Activated CD4-positive, alpha-beta memory T cell treated with anti-CD3 and anti-CD28 coated beads, Interleukin-2, amount 10 ng/mL, durations not matched to agents 7 days and 5 days (primary cell): ENCODE data around the gene PPP2R5B. TPM values are rescaled to one million over a fixed set of nuclear protein-coding genes. Genes with fewer than 3 reads are reported as not detected.

Source experiments
- CTCF ChIA-PET: fragments of 350-600 bp; sonication (Branson Sonifier 250); formaldehyde crosslinking; loops from one replicate; lab custom pipeline; 2021; ENCODE audit warnings: antibody characterized with exemption, inconsistent platforms; lab: Charles Lee
- POLR2A ChIA-PET: fragments of 350-600 bp; sonication (Branson Sonifier 250); formaldehyde crosslinking; loops from one replicate; lab custom pipeline; 2021; ENCODE audit warnings: antibody characterized with exemption; lab: Charles Lee
- DNase-seq: peaks from one replicate; pipeline ENCODE4 v3.0.0-alpha.2; 2020
- H3K27ac Mint-ChIP-seq: one replicate; pipeline ENCODE4 v1.8.0; 2021; ENCODE audit warnings: mild to moderate bottlenecking, mixed read lengths
- H3K27me3 Mint-ChIP-seq: one replicate; pipeline ENCODE4 v1.8.0; 2021; ENCODE audit warnings: mixed read lengths
- H3K36me3 Mint-ChIP-seq: one replicate; pipeline ENCODE4 v1.8.0; 2021; ENCODE audit warnings: low read depth, mixed read lengths
- H3K4me1 Mint-ChIP-seq: one replicate; pipeline ENCODE4 v1.8.0; 2021; ENCODE audit warnings: mixed read lengths
- H3K4me3 Mint-ChIP-seq: one replicate; pipeline ENCODE4 v1.8.0; 2021; ENCODE audit warnings: mild to moderate bottlenecking, mixed read lengths
- H3K9me3 Mint-ChIP-seq: one replicate; pipeline ENCODE4 v1.8.0; 2021; ENCODE audit warnings: mixed read lengths
- total RNA-seq, 2 experiments: library from RNA; stranded (reverse); gene quantifications; one replicate each; pipeline ENCODE4 v1.2.3, GENCODE V29; 2021

PPP2R5B gene
- total RNA-seq, 2 experiments from 2014 or later, result 19.8 to 21.1 TPM

DNA sequence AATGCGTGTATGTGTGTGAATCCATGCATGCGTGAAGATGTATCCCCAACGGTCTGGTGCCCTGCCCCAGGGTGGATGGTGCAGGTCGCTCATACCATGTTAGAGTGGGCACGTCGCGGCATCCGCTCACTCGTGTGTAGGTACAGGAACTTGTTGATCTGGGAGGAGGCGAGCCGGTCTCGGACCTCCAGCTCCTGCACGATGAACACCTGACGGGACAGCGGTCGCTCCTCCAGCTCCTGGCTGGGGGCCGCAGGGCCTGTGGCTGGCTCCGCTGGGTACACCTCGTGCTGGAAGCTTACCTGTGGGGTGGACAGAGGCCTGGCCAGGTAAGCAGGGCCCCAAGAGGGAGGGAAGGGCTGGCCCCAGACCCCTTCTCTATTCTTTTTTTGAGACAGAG, 25.9 kb upstream of the PPP2R5B start:
- no peaks in the 10 kb centered on the region for H3K27me3 Mint-ChIP-seq
- H3K27ac Mint-ChIP-seq, result no peak overlapping the region
- H3K4me1 Mint-ChIP-seq, result peaks cover 15% of the 10 kb centered on the region
- H3K36me3 Mint-ChIP-seq, result peaks cover 28% of the 10 kb centered on the region
- CTCF ChIA-PET, result interaction anchor here (1.4 to 30.2 kb wide), 3 partner anchors 11 to 116 kb away, joined by 4 to 957 read pairs (median 8); partner anchors contain the start of genes ARL2 and CDC42BPG
- POLR2A ChIA-PET, result interaction anchor here (1.5 kb wide), 1 partner anchor 10 kb away, joined by 3 read pairs; no protein-coding TSS in a partner anchor
- DNase-seq, result no peak
- H3K4me3 Mint-ChIP-seq, result no peak overlapping the region
- no peaks in the 10 kb centered on the region for H3K9me3 Mint-ChIP-seq

DNA sequence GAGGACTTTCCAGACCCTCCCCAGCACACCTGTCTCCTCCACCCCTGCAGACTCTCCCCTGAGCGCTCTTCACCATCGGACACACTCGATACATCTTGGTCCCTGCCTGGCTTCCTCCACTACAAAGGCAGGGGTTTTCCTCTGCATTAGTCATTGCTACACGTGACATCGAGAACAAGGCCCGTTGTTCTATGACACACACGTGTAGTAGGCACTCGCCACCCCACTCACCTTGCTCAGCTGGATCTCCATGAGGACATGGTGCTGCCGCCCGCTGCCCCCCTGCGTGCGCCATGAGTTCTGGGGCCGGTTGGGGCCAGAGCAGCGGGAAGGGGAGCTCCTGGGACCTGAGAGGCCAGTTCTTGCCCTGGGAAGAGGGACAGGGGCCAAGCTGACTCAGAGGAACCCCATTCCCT, 24.2 kb upstream of the PPP2R5B start:
- CTCF ChIA-PET, result interaction anchor here (1.2 to 30.2 kb wide), 2 partner anchors 13 to 45 kb away, joined by 5 to 957 read pairs; partner anchors contain the start of gene CDC42BPG
- H3K27ac Mint-ChIP-seq, result peak overlapping the region; percentile 1
- POLR2A ChIA-PET, result interaction anchor here (0.7 to 1.3 kb wide), 4 partner anchors 16 to 234 kb away, joined by 3 to 5 read pairs (median 4); partner anchors contain the start of genes ATG2A and SYVN1
- DNase-seq, result peak; percentile 72
- no peaks in the 10 kb centered on the region for H3K27me3 Mint-ChIP-seq
- peaks cover 26% of the 10 kb centered on the region for H3K36me3 Mint-ChIP-seq
- H3K9me3 Mint-ChIP-seq, result no peaks in the 10 kb centered on the region
- H3K4me1 Mint-ChIP-seq, result peaks cover 13% of the 10 kb centered on the region
- H3K4me3 Mint-ChIP-seq, result no peak overlapping the region

- H3K9me3 Mint-ChIP-seq, result no peaks in the 10 kb centered on the region
- CTCF ChIA-PET, result interaction anchor here (1.2 to 30.2 kb wide), 2 partner anchors 13 to 45 kb away, joined by 5 to 957 read pairs; partner anchors contain the start of gene CDC42BPG
- no peaks in the 10 kb centered on the region for H3K27me3 Mint-ChIP-seq
- DNase-seq, result no peak
- H3K4me1 Mint-ChIP-seq, result peaks cover 13% of the 10 kb centered on the region
- POLR2A ChIA-PET, result interaction anchor here (0.7 to 1.3 kb wide), 4 partner anchors 16 to 234 kb away, joined by 3 to 5 read pairs (median 4); partner anchors contain the start of genes ATG2A and SYVN1
- no peak overlapping the region for H3K4me3 Mint-ChIP-seq
- peaks cover 28% of the 10 kb centered on the region for H3K36me3 Mint-ChIP-seq
- no peak overlapping the region for H3K27ac Mint-ChIP-seq
Observed at GRCh38 chr11:64900774-64901173, 23.7 kb upstream of the PPP2R5B start.

GRCh38 chr11:64902102-64902900, 22.2 kb upstream of the PPP2R5B start:
- peaks cover 26% of the 10 kb centered on the region for H3K36me3 Mint-ChIP-seq
- POLR2A ChIA-PET, result interaction anchor here (1.2 kb wide), 1 partner anchor 10 kb away, joined by 3 read pairs; no protein-coding TSS in a partner anchor
- peaks cover 13% of the 10 kb centered on the region for H3K4me1 Mint-ChIP-seq
- H3K9me3 Mint-ChIP-seq, result no peaks in the 10 kb centered on the region
- no peak for DNase-seq
- H3K4me3 Mint-ChIP-seq, result no peak overlapping the region
- H3K27me3 Mint-ChIP-seq, result no peaks in the 10 kb centered on the region
- H3K27ac Mint-ChIP-seq, result no peak overlapping the region
- CTCF ChIA-PET, result no interaction called here

- Mint-ChIP-seq H3K9me3 (no peaks in the 10 kb centered on the region), H3K4me1 (peaks cover 13% of the 10 kb centered on the region), H3K4me3 (no peak overlapping the region), H3K27ac (no peak overlapping the region), H3K36me3 (peaks cover 28% of the 10 kb centered on the region), H3K27me3 (no peaks in the 10 kb centered on the region)
- no peak for DNase-seq
- POLR2A ChIA-PET, result no interaction called here
- CTCF ChIA-PET, result no interaction called here
Observed at GRCh38 chr11:64903291-64903833, 21.1 kb upstream of the PPP2R5B start.

DNA sequence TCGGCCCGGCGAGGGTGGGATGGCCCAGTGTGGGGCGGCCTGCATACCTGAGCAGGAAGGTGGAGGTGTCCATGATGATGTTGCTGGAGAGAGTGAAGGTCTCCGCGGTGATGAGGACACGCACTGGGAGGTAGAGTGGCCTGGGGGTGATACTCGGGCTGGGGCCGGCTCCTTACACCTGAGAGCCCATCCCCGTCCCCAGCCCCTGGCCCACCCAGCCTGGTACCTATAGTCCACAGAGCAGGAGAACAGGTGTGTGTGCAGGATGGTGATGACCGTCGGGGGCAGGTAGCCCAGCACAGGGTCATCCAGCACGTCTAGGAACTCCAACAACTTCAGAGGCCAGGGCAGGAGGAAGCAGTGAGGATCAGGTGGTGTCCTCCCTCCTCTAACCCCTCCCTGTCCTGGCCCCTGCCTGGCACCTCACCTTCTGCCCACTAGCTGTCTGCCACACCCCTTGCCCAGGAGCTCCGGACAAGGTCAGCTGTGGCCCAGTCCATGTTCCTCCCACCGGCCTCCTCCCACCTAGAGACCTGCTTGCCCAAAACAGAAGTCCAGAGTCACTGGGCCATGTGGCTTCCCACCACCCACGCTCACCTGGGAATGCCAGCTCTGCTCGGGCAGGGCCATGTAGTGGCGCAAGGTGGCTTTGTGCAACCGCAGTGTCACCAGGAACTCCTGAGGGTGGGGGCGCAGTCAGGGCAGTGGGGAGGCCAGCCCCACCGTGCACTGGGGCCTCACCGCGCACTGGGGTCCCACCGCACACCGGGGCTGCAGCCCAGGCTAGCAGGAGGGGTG, 18.8 kb upstream of the PPP2R5B start:
- CTCF ChIA-PET, result no interaction called here
- no peak overlapping the region for H3K4me3 Mint-ChIP-seq
- peaks cover 18% of the 10 kb centered on the region for H3K36me3 Mint-ChIP-seq
- no peaks in the 10 kb centered on the region for H3K27me3 Mint-ChIP-seq
- peaks cover 8% of the 10 kb centered on the region for H3K4me1 Mint-ChIP-seq
- DNase-seq, result no peak
- POLR2A ChIA-PET, result no interaction called here
- H3K27ac Mint-ChIP-seq, result no peak overlapping the region
- no peaks in the 10 kb centered on the region for H3K9me3 Mint-ChIP-seq

DNA sequence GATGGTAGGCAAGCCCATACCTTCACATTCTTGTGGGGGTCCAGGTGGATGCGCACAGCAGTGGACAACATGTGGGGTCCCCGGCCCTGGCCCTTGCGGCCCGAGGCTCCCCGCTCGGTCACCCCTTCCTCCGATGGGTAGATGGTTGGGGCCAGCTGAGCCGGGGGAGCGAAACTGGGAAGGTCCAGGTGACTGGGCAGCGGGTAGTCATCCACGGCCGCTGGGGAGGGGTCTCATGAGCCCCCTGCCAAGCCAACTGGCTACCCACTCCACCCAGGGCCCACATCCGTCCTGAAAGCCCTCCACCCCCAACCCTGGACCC, 18.2 kb upstream of the PPP2R5B start:
- Mint-ChIP-seq H3K27me3 (no peaks in the 10 kb centered on the region), H3K4me3 (no peak overlapping the region), H3K9me3 (no peaks in the 10 kb centered on the region), H3K36me3 (peaks cover 23% of the 10 kb centered on the region), H3K27ac (no peak overlapping the region), H3K4me1 (peaks cover 6% of the 10 kb centered on the region)
- ChIA-PET CTCF (no interaction called here), POLR2A (no interaction called here)
- DNase-seq, result no peak

DNA sequence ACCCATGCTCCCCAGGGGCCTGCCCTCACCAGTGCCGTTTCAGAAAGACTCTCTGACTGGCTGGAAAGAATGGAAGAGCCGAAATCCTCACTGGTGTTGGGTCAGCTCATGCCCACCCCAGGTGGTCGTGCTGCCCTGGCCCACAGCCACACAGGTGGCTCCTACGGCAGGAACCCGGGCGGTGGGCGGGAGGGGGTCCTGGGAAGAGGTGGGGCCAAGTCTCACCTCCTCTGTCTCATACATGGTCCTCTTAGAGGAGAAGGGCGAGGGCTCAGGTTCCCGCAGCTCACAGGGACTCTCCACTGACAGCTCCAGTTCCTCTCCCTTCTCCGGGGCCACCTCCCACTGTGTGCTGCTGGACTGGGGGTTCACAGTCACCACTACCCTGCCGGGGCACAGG, 15.7 kb upstream of the PPP2R5B start:
- CTCF ChIA-PET, result no interaction called here
- DNase-seq, result no peak
- H3K4me1 Mint-ChIP-seq, result no peaks in the 10 kb centered on the region
- no peak overlapping the region for H3K27ac Mint-ChIP-seq
- POLR2A ChIA-PET, result no interaction called here
- H3K9me3 Mint-ChIP-seq, result no peaks in the 10 kb centered on the region
- H3K36me3 Mint-ChIP-seq, result peaks cover 27% of the 10 kb centered on the region
- no peaks in the 10 kb centered on the region for H3K27me3 Mint-ChIP-seq
- H3K4me3 Mint-ChIP-seq, result no peak overlapping the region

DNA sequence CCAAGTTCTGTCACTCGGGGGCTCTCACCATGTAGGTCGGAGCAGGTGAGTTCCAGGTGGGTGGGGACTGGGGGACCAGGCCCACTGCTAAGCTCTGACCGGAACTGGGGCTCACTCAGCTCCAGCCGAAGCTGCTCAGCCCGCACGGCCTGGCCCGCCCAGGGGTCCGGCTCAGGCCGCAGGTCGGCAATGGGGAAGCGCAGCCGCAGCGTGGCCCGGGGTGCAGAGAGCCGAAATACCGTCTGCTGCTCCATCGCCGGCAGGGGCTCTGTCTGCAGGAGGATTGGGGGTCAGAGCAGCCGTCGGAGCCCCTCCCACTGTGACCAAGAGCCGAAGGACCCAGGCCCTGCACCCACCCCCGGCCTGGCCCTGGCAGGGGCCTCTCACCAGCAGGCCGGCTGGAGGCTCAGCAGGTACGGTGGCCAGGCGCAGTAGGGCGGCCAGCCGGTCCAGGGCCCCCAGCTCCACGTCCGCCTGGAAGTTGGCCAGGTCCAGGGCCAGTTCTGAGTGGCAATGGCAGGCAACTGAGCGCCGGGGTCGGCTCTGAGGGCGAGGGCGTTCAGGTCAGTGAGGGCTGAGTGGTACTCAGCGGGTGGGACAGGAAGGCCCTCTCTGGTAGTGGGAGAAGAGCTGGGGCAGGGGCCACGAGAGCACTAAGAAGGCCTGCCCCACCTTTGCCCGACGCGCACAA, 14.7 kb upstream of the PPP2R5B start:
- no peak for DNase-seq
- Mint-ChIP-seq H3K36me3 (peaks cover 27% of the 10 kb centered on the region), H3K27ac (no peak overlapping the region), H3K27me3 (no peaks in the 10 kb centered on the region), H3K9me3 (no peaks in the 10 kb centered on the region), H3K4me3 (no peak overlapping the region), H3K4me1 (peaks cover 3% of the 10 kb centered on the region)
- ChIA-PET POLR2A (interaction anchor here (1.2 kb wide), 1 partner anchor 14 kb away, joined by 4 read pairs; the partner anchor contains the start of gene PPP2R5B), CTCF (no interaction called here)

DNA sequence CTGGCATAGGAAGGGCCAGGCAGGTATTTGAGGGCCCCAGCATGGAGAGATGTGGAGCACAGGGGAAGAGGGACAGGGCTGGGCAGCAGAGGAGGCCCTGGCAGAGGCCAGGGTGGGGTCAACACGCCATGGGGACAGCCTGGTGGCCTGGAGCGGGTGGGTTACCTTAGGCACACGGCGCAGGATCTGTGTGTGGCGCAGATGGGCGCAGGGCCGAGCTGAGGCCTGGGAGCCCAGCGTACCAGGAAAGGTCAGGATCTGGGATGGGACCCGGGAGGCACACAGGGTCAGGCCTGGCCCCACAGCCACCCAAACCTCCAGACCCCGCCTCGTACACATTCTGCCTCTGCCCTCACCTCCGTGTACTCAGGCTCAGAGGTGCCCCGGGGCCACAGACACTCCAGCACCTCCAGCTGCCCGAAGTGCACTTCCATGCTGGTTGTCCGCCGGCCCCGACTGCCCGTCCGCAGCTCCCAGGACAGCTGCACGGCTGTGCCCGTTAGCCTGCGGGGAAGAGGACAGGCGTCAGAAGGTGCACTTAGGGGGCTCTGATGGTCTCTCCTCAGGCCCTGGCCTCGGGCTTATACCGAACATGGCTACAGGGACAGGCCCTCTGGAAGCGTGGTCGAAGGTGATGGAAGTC, 13.9 kb upstream of the PPP2R5B start:
- CTCF ChIA-PET, result no interaction called here
- Mint-ChIP-seq H3K27me3 (no peaks in the 10 kb centered on the region), H3K4me1 (peaks cover 4% of the 10 kb centered on the region), H3K4me3 (no peak overlapping the region), H3K36me3 (peaks cover 24% of the 10 kb centered on the region), H3K27ac (no peak overlapping the region), H3K9me3 (no peaks in the 10 kb centered on the region)
- no peak for DNase-seq
- POLR2A ChIA-PET, result interaction anchor here (1.2 kb wide), 1 partner anchor 14 kb away, joined by 4 read pairs; the partner anchor contains the start of gene PPP2R5B

GRCh38 chr11:64911142-64911541, 13.3 kb upstream of the PPP2R5B start:
- H3K36me3 Mint-ChIP-seq, result peaks cover 24% of the 10 kb centered on the region
- no peaks in the 10 kb centered on the region for H3K9me3 Mint-ChIP-seq
- peaks cover 10% of the 10 kb centered on the region for H3K4me1 Mint-ChIP-seq
- no peaks in the 10 kb centered on the region for H3K27me3 Mint-ChIP-seq
- H3K4me3 Mint-ChIP-seq, result no peak overlapping the region
- ChIA-PET POLR2A (interaction anchor here (1.2 to 1.4 kb wide), 2 partner anchors 33 to 206 kb away, joined by 3 read pairs; partner anchors contain the start of genes EHD1 and ZNHIT2), CTCF (no interaction called here)
- H3K27ac Mint-ChIP-seq, result no peak overlapping the region
- DNase-seq, result no peak

DNA sequence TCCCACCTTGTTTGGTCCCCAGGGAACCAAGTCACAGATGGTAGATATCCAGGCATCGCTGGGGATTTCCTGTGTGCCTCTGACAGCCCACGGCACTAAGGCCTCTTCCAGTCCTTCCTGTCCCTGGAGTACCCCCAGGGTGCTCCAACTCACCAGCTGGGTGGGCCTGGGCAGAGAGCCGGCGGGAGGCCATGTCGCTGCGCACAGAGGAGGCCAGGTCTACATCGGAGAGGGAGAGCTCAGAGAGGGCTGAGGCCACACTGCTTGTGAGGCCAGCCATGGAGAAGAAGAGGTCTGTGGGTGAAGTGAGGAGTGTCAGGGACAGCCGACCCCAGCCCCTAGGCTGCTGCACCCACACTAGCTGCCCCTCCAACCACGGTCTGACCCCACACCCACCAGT, 12.8 kb upstream of the PPP2R5B start:
- H3K4me1 Mint-ChIP-seq, result peaks cover 15% of the 10 kb centered on the region
- ChIA-PET POLR2A (interaction anchor here (1.0 to 1.4 kb wide), 3 partner anchors 10 to 206 kb away, joined by 3 read pairs; partner anchors contain the start of genes EHD1 and ZNHIT2), CTCF (no interaction called here)
- H3K4me3 Mint-ChIP-seq, result no peak overlapping the region
- no peaks in the 10 kb centered on the region for H3K9me3 Mint-ChIP-seq
- peak overlapping the region; percentile 9 for H3K27ac Mint-ChIP-seq
- no peaks in the 10 kb centered on the region for H3K27me3 Mint-ChIP-seq
- peaks cover 24% of the 10 kb centered on the region for H3K36me3 Mint-ChIP-seq
- no peak for DNase-seq
